NCI-H526 treated with DMSO at 0.1 percent for 48 hours (cell line): ENCODE results near the gene GREB1.

Experiments used
- DNase-seq: peaks from one replicate; lab custom pipeline; 2025; lab: John Stamatoyannopoulos, UW

GREB1 gene

DNA sequence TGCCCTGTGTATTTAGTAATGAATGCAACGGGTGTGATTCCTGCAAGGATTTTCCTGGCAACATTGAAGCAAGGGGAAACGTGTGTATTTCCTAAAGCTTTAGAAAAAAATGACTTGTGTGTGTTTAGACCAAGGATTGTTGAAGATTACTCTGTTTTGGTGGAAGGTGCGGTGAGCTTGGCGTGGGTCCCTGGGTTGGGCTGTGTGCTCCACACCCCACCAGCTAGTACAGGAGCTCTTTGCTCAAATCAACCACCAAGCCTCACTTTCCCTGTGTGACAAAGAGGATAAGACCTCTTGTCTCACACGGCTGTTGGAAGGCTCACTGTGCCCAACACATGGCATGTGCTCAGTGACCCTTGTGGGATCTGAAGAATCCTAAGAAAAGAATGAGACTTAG, 21.4 kb upstream of the GREB1 start:
- no peak for DNase-seq

DNA sequence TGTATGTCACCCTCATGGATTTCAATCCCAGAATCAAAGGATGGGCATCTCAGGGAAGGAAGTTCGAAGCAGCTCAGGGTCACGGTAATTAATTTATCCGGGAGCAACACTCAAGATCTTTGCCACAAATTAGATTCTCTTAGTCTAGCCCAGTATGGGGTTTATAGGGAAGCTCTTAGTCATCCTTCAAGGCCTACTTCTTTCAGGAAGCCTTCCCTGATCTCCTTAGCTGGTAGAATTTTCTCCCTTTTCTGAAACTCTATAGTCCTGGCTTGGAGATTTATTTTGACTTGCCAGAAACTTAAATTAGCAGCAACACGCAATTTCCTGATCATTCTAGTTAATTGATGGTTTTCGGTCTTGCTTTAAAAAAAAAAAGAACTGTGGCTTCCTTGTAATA, 20.5 kb upstream of the GREB1 start:
- no peak for DNase-seq

DNA sequence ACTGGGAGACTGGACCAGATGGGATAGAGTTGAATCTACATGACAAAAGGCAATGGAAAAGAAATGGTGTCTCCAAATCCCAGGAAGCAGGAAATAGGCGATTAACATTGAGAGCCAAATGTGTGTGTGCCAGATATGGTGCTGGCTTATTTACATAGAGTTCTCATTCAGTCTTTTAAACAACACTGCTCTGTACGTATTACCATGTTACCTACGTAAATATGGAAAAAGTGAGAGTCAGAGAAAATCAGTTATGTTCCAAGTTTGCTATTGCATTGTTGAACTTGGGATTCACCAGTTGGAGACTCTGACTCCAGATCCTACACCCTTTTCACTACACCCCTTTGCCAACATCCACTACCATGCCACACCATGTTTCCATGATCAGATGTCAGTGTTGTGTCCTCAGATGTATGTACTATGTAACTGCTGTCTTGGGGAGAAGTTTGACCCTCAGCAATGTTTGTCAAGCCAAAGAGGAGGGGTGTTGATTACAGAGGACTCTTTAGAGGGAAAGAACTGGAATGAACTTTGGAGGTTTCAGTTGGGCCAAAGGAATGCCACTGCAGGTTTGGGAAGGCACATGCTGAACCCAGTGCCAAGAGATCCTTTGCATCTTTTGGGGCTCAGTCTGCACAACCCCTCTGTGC, 19.6 kb upstream of the GREB1 start:
- no peak for DNase-seq

DNA sequence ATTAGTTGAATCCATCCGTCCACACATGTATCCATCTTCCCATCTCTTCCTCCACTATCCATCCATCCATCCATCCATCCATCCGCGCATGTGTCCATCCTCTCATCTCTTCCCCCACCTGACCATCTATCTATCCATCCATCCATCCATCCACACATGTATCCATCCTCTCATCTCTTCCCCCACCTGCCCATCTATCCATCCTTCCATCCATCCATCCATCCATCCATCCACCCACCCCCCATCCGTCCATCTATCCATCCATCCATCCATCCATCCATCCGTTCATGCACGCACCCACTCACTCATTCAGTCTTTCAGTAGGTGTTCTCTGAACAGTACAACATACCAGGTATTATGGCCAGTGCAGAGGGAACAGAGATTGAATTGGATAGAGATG, 18.9 kb upstream of the GREB1 start:
- DNase-seq = no peak

DNA sequence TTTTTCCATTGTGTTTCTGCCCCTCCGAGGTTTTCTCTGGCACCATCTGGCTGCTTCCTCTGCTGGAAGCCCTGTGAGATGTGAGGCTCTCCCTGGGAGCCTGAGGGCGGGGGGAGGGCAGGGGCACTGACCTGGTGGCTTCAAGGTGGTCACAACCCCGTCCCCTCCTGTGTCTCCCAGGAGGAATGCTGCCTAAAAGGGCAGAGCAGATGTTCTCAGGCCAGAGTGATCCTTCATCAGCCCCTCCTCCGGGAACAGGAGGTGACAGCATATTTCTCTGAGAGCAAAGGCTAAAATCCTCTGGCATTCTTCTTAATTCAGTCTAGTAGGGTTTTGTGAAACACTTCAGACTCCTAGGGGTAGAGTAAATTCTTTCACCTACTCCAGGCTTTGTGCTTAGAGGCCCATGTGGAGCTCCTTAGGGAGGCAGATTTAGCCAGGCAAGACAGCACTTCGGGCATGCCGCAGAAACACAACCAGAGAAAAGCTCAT, 18.3 kb upstream of the GREB1 start:
- DNase-seq = no peak

DNA sequence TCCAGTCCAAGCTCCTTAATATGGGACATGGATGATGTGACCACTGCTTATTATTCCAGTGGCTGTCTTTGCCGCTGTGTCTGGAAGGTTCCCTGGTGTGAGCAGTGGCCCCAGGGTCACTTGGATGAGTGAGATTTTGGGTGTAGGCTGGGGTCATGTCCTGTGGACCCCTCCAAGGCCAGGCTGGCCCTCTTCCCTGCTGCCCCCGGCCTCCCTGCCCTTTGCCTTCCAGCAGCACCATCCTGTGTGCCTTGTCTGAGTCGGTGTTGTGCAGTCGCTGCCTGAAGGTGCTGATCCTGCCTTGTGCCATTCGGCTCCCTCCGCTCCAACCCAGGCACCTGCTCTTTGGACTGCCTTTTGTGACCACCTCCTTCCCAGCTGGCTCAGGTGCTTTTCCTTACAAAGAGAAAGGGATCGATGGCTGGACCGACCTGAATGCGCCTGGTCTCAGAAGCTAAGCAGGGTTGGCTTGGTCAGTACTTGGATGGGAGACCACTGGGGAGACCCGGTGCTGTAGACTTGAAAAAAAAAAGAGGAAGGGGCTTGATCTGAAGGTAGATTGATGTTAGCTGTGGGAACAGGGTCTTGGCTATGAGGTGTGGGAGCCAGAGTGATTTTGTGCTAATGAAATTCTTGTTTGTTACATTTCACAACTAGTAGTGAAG, 16.7 kb upstream of the GREB1 start:
- DNase-seq = no peak

DNA sequence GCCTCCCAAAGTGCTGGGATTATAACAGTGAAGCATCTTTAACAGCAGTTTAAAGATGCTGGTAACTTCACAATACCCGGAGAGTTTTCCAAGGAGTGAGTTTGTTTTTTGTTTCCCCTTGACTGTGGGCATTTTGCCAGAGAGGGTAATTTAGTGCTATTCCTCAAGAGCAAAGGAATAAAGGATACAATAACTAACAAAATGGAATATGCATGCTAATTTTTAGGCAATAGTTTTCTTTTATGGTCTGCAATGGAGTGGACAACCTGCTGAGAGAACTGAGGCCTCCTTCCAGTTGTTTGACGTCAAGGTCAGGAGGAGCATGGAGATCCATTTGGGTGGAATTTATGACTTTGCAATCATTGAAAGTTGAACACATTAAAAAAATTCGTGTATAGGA, 15.9 kb upstream of the GREB1 start:
- DNase-seq = no peak

DNA sequence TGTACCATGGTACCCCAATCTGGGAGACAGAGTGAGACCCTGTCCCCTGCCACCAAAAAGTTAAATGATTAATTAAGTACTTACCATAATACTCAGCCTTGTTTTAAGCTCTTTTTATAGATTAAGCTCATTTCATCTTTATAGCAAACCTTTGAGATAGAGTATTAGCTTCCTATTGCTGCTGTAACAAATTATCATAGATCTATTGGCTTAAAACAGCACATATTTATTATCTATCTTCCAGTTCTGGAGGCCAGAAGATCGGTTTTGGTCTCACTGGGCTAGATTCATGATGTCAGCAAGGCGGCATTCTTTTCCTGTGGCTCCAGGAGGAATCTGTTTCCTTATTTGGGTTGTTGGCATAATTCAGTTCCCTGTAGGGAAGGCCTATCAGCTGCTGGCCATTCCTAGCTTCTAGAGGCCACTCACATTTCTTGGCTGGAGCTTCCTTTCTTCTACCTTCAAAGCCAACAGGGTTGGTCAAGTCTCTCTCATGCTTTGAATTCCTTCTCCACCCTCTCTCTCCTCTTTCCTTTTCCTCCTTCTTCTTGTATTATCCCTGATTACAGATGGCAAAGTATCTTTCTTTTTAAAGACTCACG, 13.7 kb upstream of the GREB1 start:
- no peak for DNase-seq

DNA sequence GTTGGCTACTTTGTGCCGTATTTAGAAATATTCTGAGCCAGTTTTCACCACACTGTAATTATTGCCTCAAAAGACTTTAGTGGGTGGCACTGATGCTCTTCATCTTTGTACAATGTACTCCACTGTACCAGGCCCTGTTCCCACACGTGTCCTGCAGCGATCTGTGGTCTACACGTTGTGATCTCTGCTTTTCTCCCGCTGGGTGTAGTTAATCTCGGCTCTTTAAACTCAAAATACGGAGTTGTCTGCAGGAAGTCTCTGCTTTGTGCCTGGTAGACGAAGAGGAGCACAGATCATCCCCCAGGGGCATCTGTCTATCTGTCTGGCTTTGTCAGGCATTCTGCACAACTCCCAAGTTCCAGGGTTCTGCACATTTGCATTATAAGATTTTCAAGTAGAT, 12.1 kb upstream of the GREB1 start:
- no peak for DNase-seq

DNA sequence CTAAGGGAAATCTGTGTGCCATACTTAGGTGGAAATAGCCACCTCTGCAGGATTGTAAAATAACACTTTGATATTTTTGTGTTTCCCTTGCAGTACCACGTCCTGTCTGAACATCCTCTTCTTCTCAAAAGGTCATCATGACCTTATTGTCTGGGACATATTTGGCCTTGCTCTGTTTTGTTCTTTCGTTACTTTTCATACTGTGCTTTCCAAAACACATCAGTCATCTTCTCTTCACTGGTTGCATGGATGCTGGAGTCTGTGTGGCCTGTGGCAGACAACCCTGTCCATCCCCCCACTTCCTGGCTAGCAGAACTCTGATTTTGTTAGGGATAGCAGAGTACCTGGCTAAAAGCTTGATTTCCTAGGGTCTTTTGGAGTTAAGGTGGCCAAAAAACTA, 9.4 kb upstream of the GREB1 start:
- no peak for DNase-seq

DNA sequence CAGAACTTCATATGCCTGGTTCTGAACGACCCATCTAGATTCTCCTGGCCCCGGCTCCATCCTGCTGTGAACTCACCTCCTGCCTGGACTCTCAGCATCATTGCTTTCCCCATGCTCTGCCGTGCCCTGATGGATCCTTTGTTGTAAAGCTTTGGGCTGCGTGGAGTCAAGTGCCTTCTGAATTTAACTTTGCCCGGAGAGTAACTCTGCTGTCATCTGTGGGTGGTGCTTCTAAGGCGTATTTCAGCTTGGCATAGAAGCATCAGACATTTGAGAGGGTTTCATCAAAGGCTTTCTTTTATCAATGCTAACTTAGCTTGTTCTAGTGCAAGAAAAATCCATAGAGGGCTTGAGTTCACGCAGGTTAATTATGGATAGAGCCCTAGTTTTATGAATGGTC, 8.1 kb upstream of the GREB1 start:
- DNase-seq = no peak

DNA sequence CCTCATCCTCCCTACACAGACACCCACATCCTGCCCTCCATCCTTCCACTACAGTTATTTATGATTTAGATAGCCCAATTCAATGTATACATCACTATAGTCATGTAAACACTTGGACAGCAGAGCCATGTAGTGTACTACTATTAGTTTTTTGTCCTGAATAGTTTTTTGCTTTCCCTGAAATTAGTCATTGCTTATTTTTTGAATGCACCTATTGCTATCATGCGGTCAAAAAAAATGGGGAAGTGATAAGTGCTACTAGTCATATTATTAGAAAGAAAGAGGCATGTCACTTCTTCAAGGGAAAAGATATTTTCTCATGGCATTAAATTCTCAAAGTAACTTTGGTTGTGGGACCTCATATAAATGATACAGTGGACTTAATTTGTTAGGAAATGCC, 6.8 kb upstream of the GREB1 start:
- DNase-seq = no peak

DNA sequence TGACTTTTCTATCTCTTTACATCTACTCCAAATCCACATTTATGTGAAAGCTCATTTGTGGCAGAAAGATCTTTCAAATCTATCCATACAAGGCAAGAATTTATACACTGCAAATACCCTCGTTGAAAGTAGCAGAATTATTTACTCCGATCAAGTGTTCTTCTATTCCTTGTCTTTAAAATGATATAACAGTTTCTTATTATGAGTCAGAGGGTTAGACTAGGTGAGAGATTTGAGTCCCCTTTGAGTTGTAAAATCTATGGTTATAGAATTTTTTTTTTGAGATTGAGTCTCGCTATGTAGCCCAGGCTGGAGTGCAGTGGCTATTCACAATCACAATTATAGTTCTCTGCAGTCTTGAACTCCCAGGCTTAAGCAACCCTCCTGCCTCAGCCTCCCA, 5.6 kb upstream of the GREB1 start:
- no peak for DNase-seq

DNA sequence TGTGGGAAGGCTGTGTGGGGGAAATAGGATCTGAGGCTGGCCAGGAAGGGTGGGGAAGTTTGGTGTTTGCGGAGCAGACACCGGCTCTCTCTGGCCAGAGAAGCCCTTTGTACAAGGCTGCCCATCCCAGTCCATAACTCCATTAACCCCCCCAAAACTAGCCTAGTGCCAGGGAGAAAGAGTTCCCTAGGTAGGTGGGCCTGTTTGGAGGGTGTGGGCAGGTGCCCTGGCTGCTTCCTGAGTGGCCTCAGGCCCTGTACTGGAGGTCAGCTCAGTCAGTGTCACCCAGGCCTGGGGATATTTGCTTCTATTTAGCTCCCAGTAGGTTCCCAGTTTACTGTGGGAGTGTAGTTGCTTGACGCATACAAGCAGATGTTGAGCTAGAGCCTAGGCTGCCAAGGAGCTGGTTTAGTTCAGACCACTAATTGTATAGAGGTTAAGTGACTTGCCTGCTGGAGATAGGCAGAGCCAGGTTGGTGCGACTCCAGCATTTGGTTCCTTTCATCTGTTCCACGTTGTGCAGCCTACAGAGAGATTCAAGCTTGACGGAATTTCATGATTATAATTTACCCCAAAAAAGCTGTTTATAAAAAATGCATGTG, 2.9 kb upstream of the GREB1 start:
- DNase-seq = no peak

DNA sequence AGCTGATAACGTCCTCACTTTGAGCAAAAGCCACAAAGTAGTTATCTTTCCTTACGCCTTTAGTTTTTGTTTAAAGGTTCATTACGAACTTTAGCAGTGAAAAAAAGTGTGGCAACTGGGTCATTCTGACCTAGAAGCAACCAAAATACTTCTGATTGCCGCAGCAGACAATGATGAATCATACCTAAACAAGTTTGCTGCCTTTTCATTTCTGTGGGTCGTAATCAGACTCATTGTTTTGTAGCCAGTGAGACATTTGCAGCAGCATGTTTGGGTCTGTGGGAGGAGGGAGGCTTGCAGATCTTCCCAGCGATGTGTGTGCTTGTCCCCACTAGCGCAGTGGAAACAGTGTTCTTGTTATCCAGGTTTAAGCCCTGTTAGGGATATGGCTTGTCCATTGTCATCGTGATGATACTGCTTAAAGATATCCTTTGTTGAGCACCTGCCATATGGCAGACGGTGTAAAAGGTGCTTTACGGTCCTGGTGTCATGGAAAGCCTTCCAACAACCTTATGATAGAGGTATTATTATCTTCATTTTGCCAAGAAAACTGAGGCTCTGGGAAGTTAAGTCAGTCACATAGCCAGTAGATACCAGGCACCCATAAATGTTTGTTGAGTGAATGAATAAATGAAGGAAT, 1.3 kb upstream of the GREB1 start:
- DNase-seq = no peak

DNA sequence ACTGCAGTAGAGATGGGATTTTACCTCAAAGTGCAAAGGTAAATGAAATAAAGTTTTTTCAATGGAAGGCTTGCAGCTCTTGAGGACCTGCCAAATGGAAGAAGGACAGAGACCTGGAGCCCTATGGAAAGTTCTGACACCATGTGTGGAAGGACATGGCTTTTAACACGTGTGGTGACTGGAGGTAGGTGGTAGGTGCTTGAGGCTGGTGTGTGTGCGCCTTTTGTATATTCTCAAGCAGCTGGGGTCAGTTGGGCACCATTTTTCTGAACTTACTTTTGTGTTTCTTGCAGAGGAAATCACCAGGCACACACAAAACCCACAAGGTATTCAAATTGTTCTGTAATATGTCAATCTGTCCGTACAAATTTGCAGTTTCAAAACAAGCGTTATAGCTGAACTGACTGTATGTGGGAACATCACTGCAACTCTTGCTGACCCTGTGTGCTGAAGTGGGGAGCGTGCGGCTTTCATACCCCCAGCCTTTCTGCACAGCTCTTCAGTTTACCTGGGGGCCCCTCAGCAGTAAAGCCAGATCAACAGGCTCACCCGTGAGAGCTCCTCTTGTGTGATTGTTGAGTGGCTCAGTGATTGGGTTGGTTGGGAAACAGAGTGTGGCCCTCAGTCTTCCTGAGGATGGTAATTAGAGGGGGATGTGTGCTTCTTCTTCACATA, 363 bp downstream of the GREB1 start:
- DNase-seq = no peak

DNA sequence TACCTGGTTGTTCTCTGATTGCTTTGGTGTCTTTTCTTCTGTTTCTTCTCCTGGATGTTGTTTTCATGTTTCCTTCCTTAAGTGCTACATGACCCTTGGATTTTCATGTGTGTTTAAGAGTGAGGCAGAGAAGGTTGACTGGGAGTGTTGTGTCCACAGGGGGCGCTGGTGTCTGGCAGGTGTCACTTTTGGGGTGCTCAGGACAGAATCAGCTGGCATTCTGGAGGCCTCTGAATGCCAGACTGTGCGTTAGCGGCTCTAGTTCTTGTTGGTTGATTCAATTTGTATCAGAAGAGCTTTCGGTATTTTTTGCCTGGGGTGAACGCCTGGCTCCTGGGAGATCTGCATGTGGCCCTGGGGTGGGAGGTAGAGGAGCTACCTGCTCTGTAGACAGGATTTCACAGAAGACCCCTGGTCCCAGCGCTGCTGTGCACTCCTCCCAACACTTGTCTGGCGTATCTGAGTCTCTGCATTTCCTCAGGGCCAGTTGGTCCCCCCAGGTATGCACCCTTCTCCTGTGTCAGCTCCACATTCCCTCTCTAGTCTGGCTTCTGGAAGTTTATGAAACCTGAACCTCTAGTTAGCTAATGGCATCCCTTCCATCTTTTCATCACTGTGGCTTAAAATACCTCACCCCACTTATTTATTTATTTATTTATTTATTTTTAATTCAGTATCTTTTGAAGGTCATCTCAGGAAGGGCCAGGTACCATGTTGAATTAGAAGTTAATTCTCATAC, 1.1 kb downstream of the GREB1 start:
- DNase-seq = no peak

DNA sequence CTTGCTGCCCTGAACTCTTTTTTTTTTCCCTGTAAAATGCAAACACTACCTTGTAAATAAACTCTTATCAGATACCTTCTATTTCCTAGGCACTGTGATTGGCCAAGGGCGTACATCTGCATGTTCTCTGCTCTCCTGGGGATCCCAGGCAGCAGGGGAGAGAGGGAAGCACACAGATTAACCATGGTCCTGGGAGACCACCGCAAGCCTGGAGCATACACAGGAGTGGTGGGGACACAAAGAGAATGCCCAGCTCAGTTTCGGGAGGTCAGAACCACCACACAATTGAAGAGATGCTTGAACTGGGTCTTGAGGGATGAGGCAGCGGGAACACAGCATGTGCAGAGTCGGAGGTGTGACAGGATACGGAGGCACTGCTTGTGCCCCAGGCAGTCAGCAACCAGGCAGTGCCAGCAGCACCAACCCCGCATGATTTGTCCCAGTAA, 2.1 kb downstream of the GREB1 start:
- DNase-seq = no peak

DNA sequence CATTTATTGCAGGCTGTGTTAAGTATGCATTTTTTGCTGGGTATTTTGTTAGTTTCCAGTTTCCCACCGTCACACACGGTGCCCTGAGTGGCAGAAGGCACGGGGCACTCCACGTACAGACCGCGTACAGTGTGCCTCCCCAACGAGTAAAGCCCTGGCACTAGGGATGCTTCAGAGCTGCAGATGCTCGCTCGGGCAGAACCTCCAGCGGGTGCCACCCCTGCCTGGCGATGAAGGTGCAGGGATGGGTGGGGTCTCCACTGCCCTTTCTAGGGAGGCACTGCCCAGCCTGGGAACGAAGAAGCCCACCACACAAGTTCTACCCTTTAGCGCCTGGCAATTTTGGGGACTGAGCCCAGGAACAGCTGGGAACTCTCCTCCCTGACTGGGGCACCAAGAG, 4.1 kb downstream of the GREB1 start:
- DNase-seq = no peak

DNA sequence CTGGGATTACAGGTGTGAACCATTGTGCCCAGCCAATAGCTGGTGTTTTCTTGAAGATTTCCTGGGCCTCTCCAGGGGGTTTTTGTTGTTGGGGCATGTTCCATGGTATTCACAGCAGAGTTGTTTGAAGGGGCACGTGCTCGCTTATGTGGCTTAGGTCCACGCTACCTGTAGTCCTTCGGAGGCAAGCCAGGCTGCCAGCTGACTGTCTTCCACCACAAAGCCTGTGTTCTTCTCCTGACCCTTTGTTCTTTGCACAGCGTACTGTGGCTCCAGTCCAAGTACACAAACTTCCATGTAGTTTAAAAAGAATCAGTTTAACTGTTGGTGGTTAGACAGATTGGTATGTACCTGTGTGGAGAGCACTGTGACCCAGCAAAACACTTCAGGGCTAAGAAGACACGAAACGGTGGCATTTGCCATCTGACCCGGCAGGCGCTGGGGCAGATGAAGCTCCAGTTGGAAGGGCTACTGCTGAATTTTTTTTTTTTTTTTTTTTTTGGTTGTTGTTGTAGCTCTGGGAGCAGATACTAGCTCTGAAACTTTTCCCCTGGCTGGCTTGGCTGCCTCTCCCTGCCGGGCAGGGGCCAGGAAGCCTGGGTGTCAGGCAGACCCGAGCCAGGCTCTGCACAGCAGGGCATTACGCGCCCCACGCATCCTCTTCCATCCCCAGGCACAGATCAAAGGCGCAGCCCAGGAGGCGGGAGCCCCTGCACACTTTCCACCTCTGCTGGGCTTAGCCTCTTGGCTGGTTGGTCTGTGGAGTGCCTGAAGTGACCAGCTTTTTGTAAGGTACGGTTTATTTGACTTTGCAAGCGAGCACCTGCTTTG, 5.7 kb downstream of the GREB1 start:
- DNase-seq = no peak
